GM18508 (cell line): ENCODE measurements around the gene PTPRCAP.
"Not testable (repeated sequence)": the region's sequence is repeated elsewhere in the genome, so short reads cannot be mapped to it uniquely, and the experiment has no call there.

Source experiments
- ATAC-seq: cut with Tn5 transposase; IDR thresholded peaks from one replicate; pipeline ENCODE4 v1.9.1; 2021; ENCODE audit warnings: moderate number of reproducible peaks; ENCODE audit not compliant: insufficient read depth, unreplicated experiment

Gene PTPRCAP

DNA sequence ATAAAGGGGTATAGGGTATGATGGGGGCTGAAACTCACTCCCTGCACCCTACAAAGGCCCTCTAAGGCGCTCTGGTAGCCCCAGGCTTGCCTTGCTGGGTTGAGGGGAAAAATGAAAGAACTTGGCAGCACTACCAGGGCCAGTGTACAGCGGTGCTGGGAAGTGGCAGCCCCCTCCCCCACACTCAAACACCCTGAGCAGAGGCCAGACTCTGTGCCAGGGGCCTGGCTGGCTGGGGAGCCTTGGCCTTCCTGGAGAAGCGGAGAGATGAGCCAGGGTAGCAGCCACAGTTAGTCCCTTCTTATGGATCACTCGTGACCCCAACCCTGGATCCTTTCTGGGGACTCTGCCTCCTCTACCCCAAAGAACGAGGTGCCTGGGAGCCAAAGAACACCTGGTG, 28.9 kb upstream of the PTPRCAP start:
- ATAC-seq: no peak

DNA sequence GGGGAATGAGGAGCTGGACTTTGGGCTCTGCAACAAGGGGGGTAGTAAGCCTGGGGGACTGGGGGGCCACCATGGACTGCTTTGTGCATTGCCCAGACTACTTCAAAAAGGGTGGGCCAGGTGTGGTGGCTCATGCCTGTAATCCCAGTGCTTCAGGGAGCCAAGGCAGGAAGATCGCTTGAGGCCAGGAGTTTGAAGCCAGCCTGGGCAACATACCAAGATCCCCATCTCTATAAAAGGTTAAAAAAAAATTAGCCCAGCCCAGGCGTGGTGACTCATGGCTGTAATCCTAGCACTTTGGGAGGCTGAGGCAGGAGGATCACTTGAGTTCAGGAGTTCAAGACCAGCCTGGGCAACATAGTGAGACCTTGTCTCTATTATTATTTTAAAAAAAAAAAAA, 28.0 kb upstream of the PTPRCAP start:
- ATAC-seq: not testable (repeated sequence)

DNA sequence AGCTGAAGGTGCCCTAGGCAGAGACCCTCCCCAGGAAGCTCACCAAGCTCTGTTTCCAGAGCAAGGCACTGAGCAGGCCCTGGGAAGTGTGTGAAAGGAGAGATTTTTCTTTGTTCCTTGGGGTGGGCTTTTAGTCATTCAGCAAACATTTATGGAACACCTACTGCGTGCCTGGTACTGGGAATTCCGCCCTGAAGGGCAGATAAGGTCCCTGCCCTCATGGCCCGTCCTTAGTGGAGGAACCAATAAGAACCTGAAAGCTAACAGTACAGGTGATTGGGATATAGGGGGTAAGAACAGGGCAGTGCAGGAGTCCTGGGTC, 27.7 kb upstream of the PTPRCAP start:
- no peak for ATAC-seq

DNA sequence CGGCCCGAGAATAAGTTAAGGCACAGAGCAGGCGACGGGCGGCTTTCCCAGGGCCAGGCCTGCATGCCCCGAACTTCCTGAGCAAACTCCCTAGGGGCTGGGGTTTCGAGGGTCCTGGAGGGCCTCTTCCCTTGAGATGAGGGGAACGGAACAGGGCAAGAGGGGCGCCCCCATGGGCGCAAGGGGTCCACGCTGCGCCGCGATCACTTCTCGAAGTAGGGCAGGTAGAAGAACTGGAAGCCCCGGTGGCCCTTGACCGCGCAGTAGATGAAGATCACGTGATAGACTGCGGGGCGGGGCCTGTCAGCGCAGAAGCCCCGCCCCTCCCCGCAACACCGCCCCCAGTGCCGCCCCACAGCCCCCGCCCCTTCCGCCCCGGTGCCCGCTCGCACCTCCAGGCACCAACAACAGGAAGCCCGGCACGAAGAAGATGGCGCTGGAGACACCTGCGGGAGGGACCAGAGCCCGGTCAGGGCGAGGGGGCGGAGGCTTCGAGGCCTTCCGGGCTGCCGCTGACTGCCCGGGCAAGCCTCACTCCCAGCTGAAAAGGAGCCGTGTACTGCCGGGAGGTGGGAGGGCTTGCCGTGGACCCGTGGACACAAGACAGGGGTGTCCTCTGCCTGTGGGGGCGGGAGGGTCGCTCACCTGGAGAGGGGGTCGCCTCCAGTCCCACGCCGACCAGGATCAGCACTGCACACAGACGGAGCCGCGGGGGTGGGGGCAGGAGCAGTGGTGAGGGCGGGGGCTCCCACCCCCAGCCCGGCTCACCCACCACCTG, 27.1 kb upstream of the PTPRCAP start:
- ATAC-seq: no peak

DNA sequence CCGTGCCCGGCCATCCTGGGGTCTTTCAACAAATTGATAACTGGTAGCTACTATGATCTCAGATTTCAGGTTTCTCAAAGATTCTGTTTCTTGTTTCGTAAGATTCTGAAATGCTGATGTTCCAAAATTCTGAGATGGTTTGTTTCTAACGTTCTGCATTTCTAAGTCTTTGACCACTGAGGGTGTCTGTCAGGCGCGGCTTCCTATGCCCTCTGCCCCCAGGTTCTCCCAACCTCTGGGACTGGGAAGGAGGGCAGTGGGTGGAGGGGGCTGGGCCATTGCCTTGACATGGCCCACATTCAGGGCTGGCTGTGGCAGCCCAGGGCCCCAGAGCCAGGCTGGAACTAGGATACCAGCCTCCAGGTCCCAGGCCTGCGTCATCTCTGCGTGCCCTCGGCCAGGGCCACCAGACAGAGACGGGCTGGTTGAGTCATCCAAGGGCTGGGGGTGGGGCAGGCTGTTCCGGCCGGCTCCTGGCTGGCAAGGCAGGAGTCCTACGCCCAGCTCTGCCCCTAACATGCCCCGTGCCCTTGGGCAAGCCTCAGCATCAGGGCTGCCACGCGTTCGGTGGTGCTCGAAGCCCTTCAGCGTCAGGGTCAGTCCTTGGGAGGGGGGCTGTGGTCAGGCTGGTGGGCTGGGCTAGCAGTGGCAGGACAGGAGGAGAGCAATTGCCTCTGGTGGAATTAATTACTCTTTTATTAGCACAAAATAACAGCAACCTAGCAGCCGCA, 26.4 kb upstream of the PTPRCAP start:
- ATAC-seq: no peak

DNA sequence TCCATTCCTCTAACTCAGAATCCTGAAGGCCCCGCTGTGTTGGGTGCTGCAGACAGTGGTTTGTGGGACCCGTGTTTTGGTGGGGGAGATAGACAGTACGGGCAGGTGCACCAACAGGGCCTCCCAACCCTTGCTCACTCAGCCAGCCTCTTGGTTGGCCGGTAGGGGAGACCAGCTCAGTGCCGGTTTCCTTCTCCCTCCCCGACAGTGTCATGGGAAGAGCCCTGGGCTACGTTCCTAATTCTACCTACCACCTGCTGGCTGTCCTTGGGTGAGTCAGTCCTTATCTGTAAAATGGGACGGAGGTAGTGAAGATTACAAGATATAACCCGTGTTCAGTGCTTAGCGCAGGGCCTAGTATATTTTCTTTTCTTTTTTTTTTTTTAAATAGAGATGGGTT, 25.7 kb upstream of the PTPRCAP start:
- no peak for ATAC-seq

DNA sequence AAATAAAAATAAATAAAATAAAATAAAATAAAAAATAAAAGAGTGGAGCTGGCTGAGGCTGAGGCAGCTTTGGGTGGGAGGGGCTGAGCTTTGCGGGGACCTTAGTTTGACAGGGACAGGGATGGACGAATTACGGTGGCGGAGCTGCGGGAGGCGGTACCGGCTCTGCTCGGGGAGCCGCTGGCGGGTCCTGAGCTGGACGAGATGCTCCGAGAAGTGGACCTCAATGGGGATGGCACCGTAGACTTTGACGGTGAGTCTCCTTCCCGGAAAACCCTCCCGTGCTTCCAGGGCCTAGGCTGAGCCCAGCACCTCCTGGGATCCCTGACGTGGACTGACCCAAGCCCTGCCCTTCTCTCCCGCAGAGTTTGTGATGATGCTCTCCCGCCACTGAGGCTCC, 20.8 kb upstream of the PTPRCAP start:
- ATAC-seq: no peak

DNA sequence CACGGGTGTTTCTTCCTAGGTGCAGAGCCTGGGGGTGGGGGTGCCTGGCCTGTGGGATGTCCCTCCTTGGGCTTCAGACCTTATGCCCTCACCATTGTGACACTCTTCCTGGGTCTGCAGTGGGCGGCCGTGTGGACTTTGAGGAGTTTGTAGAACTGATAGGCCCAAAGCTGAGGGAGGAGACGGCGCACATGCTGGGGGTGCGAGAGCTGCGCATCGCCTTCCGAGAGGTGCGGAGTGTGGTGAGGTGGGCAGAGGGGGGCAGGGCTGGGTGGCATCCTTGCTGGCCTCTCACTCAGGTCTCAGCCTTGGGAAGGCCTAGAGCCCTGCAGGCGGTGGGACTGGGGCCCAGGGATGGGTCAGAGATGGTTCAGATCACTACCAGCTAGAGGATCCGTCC, 20.0 kb upstream of the PTPRCAP start:
- no peak for ATAC-seq

DNA sequence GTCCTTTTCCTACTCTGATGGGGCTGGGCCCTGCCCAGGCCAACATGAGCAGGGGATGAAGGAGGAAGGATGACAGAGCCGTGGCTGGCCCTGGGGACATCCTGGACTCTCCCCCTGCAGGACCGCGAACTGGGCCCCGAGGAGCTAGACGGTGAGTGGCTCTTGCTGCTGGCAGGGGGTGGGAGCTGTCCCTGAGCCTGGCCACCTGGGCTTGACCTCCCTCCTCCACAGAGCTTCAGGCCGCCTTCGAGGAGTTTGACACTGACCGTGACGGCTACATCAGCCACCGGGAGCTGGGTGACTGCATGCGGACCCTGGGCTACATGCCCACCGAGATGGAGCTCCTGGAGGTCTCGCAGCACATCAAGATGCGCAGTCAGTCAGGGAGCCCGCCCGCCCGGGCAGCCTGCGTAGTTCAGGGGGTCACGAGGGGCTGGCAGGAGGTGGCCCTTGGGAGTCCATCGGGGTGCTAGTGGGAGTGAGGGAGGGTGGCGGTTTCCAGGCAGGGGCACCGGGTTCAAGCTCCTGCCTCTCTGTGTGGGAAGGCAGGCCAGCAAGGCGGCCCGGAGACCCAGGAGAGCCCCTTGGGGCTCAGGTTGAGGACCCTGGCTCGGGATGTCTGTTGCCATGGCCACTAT, 18.7 kb upstream of the PTPRCAP start:
- no peak for ATAC-seq

DNA sequence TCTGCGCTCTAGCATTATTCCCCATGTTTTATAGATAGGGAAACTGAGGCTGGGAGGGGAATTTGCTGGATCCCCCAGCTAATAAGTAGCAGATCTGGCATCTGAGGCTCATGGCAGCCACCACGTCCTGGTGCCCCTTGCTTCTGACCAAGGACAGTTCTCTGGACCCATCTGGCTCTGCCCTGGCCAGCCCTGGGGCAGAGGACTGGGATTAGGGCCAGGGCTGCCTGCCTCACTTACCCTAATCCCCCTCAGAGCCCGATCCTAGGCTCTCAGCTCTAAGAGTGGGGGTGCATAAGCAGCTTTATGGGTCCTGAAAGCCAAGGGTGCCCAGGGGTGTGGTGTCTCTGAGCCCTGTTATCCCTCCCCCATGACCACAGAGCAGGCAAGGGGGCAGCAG, 17.6 kb upstream of the PTPRCAP start, which contains the start of gene CABP4:
CABP4 (plus strand) TSS at position 301 of the 400 bp plus-strand sequence; CDS start at position 371, 70 bp downstream.
- ATAC-seq: no peak

DNA sequence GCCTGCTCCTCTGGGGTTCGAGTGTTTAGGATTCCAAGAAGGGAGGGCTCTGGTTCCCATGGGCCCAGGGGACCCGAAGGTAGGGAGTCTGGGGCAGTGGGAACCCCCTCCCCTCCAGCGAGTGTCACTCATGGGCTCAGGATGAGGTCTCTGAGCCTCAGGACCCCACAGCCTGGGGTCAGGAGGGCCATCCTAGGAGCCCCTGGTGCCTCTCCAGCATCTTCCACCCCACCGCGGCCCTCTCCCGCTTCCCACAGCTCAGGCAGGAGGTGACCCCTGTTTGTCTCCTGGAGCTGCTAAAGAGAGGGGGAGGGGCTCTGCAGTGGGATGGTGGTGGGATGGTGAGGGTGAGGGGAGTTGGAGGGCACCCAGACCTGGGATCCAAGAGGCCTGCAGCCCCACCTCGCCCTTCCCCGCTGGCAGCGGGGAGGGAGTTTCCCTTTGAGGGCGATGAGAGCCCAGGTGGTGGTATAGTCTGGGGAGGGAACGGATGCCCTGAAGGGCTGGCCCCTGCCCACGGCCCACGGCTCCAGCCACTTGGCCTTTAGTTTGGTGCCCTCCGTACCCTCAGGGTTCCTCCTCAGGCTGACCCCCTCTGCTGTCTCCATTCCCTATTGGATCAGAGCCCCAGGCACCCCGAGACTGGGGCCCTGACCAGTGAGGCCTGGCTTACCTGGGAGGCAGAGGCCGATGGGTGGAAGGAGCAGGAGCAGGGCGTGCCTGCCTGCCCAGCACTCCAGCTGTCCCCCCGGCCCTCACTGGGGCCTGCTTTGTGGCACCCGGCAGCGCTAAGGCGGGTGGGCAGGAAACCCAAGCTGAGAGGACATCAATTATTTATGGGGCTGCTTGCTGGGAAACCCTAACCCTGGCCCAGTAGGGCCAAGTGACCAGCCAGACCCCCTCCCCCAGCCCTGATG, 16.6 kb upstream of the PTPRCAP start:
- ATAC-seq: no peak

DNA sequence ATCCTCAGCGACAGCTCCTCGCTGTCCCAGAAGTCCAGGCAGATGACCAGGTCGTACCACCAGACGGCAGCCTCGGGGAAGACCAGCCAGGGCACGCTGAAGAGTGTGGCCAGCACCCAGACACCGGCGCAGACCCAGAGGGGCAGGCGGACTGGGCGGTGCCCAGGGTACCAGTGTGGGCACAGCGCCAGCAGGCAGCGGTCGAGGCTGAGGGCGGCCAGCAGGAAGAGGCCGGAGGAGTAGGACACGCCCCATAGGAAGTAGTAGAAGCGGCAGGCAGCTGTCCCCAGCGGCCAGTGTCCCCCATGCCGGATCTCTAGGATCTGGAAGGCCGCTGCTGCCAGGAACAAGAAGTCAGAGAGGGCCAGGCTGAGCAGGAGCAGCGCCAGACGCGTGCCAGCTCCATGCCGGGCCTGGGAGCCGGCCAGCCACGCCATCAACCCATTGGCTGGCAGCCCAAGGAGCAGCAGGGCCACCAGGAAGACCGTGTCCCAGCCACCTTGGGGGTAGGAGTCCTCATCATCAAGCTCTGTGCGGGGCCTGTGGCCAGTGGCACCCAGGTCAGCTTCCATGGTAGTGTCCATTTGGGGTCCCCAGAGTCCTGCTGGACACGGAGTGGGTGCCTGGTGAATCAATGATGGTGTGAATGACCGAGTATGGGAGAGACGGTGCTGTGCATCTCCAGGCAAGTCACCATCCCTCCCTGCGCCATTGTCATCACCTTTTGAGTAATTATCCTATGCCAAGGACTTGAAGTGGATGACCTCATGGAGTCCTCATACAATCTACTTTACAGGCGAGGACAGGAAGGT, 14.9 kb upstream of the PTPRCAP start, which contains the start of gene GPR152:
GPR152 (minus strand) TSS at position 589 of the 812 bp plus-strand sequence; CDS start at position 584, 5 bp downstream.
- no peak for ATAC-seq

DNA sequence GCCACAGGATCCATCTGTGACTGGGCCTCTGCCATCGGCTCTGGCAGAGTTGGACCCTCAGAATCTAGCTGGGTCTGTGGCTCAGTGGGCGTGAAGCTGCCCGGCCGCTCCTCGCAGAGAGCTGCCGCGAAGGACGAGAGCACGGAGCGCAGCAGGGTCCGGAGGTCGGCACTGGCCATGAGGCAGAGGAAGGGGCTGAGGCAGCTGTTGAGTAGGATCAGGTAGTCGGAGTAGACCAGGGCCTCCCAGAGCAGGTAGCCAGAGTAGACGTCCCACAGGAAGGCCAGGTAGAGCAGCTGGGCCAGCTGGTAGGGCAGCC, 14.1 kb upstream of the PTPRCAP start:
- no peak for ATAC-seq

DNA sequence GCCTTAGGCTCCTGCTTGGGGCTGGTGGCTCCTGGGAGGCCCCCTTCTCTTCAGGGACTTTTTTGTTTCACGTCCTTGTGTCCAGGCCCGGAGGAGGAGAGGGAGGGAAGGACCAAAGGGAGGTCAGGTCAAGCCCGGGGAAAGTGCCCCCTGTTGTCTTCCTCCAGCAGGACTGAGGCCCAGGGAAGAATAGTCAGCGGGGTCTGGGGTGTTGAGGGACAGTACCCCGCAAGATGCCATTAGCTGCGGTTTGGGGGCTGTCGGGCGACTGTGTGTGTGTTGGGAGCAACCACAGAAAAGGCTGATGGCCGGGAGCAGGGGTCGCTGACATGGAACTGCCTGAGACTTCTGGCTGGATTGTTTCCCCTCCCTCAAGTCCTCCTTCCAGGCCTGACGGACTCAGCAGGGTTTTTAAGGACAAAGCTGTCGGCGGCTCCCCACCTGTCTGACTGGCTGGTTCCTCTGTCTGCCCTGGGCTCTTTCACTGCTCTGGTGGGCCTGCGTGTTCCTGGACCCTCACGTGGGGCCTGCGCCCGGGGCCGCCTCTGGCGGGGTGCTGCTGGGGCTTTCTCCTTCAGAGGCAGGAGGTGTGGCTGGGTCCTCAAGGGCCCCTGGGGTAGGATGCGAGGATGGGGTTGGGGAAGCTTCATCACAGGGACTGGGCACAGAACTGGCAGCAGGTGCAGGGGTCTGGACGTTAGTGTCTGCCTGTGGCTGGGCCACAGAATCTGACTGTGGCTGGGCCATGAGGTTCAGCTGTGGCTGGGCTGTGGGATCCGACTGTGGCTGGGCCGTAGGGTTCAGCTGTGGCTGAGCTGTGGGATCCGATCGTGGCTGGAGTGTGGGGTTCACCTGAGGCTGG, 13.5 kb upstream of the PTPRCAP start:
- ATAC-seq: no peak

DNA sequence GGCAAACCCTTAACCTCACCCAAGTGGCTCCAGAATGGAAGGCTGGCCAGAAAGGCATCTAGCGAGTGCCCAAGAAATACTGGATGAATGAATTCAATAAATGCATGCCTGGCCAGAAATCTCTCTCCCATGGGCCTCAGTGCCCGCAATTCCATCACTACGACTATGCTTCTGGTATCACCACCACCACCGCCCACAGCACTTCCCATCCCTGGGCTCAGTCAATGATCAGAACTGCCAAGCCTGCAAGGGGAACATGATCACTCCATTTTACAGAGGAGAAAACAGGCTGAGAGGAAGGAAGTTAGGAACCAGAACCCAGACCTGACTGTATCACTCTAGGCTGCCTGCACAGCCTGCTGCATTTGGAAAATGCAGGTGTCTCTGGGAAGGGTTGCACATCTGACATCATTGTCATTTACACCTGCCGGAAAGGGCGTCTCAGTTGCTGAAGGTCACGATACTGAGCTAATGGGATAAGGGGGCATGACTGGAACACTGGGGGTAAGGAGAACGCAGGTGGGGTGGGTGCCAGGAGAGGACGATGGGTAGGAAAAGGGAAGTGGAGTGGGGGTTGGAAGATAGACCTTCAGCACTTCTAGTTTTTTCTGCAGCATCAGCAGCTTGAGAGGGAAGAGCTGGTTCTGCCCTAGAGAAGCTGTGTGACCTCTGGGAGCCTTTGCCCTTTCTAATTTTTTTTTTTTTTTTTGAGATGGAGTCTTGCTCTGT, 11.8 kb upstream of the PTPRCAP start:
- no peak for ATAC-seq

DNA sequence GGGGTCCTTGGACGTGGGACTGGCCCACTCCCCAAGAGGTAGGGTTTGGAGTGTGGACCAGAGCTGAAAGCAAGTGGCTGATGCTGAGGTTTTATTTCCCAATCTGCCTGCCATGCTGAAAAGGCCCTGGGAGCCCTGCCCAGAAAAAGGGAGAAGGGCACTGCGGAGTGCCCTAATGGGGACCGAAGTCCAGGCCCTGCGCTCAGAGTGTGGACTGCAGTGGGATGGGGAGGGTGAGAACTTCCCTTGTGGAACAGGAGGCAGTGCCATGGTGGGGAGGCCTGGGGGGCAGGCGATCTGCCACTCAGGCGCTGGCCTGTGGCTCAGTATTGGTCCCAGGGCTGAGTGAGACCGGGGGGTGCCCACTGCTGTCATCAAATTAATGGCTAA, 10.7 kb upstream of the PTPRCAP start:
- ATAC-seq: no peak

DNA sequence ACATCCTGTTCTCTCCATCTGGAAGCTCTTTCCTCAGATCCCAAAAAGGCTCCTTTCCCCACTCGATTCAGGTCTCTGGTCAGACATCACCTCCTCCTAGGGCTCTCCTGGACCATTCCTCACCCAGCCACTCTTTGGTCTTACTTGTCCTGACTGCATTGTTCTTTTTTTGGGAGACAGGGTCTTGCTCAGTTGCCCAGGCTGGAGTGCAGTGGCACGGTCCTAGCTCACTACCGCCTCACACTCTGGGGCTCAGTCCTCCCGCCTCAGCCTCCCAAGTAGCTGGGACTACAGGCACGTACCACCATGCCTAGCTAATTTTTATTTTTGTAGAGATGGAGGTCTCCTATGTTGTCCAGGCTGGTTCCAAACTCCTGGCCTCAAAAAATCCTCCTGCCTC, 8.0 kb upstream of the PTPRCAP start:
- no peak for ATAC-seq
